Adipocyte (in vitro differentiated cells): ENCODE measurements around the gene HOOK2.
"Not testable (repeated sequence)": the region's sequence is repeated elsewhere in the genome, so short reads cannot be mapped to it uniquely, and the experiment has no call there.

ENCODE experiments used
- DNase-seq: peaks from one replicate; pipeline ENCODE4 v3.0.0-alpha.2; 2015; ENCODE audit warnings: low read depth
- H3K27me3 ChIP-seq: replicated peaks from 2 replicates; pipeline ENCODE4 v1.7.0; 2013; ENCODE audit warnings: mild to moderate bottlenecking, low read length, moderate library complexity; ENCODE audit not compliant: control insufficient read depth, insufficient read depth
- H3K36me3 ChIP-seq: 2 replicates; pipeline ENCODE4 v1.7.0; 2013; ENCODE audit warnings: low read length, mild to moderate bottlenecking, moderate library complexity; ENCODE audit not compliant: control insufficient read depth, insufficient read depth, severe bottlenecking
- H3K4me1 ChIP-seq: 2 replicates; pipeline ENCODE4 v1.7.0; 2013; ENCODE audit warnings: mild to moderate bottlenecking, low read length, moderate library complexity; ENCODE audit not compliant: control insufficient read depth, insufficient read depth
- H3K4me3 ChIP-seq: 2 replicates; pipeline ENCODE4 v1.7.0; 2013; ENCODE audit warnings: mild to moderate bottlenecking, low read length, moderate library complexity
- H3K9ac ChIP-seq: 2 replicates; pipeline ENCODE4 v1.7.0; 2013; ENCODE audit warnings: mild to moderate bottlenecking, low read length, moderate library complexity
- H3K9me3 ChIP-seq: 2 replicates; pipeline ENCODE4 v1.7.0; 2013; ENCODE audit warnings: mild to moderate bottlenecking, low read length, moderate library complexity; ENCODE audit not compliant: control insufficient read depth

The HOOK2 gene

GRCh38 chr19:12774588-12775555 is at the start of gene HOOK2:
Gene HOOK2, minus strand, starts transcription at chr19:12775552. Its CDS starts 103 bp downstream, at chr19:12775449.
- Histone ChIP-seq H3K9ac (peak within 1 kb of the TSS; percentile 92), H3K9me3 (no peaks in the 10 kb centered on the region), H3K4me1 (peaks cover 59% of the 10 kb centered on the region), H3K36me3 (peaks cover 8% of the 10 kb centered on the region), H3K27me3 (no peaks in the 10 kb centered on the region), H3K4me3 (peak within 1 kb of the TSS; percentile 90)
- no peak for DNase-seq

GRCh38 chr19:12821761-12822160 is 46.4 kb upstream of the HOOK2 start:
- H3K36me3 ChIP-seq: no peaks in the 10 kb centered on the region
- H3K4me3 ChIP-seq: no peak overlapping the region
- no peaks in the 10 kb centered on the region for H3K9me3 ChIP-seq
- H3K27me3 ChIP-seq: peaks cover 3% of the 10 kb centered on the region
- DNase-seq: no peak
- H3K9ac ChIP-seq: no peak overlapping the region
- H3K4me1 ChIP-seq: no peaks in the 10 kb centered on the region

DNA sequence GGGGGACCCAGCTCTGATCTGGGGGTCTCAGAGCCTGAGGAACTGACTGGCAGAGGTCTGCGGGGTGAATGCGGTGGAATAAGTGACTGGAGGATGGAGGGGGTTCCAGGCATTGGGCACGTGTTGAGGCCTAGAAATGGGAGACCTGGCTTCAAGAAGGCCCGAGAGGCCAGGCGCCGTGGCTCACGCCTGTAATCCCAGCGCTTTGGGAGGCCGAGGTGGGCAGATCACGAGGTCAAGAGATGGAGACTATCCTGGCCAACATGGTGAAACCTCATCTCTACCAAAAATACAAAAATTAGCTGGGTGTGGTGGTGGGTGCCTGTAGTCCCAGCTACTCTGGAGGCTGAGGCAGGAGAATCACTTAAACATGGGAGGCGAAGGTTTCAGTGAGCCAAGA is 42.5 kb upstream of the HOOK2 start:
- not testable (repeated sequence) for H3K4me3 ChIP-seq, H3K36me3 ChIP-seq, H3K9me3 ChIP-seq, H3K9ac ChIP-seq, H3K27me3 ChIP-seq, H3K4me1 ChIP-seq, DNase-seq

GRCh38 chr19:12817188-12817587 is 41.8 kb upstream of the HOOK2 start:
- not testable (repeated sequence) for H3K36me3 ChIP-seq, H3K4me3 ChIP-seq

DNA sequence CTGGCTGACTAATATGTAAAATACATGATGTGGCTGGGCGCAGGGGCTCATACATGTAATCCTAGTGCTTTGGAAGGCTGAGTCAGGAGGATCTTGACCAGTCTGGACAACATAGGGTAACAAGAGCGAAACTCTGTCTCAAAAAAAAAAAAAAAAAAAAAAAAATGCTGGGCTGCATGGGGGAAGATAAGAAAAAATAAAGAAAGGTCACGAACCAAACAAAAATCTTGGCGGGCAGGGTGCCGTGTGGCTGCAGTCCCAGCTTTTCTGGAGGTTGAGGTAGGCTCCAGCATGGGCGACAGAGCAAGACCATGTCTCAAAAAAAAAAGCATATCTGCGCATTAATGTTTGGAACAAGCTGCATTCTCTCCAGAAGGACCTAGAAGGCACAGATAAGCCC is 39.7 kb upstream of the HOOK2 start:
- no peaks in the 10 kb centered on the region for H3K36me3 ChIP-seq
- no peak overlapping the region for H3K9ac ChIP-seq
- H3K4me1 ChIP-seq: no peaks in the 10 kb centered on the region
- H3K4me3 ChIP-seq: no peak overlapping the region
- no peaks in the 10 kb centered on the region for H3K27me3 ChIP-seq
- no peaks in the 10 kb centered on the region for H3K9me3 ChIP-seq
- DNase-seq: no peak

More at GRCh38 chr19:12817188-12817587, 41.8 kb upstream of the HOOK2 start:
- DNase-seq, H3K9ac ChIP-seq, H3K4me1 ChIP-seq, H3K27me3 ChIP-seq, H3K9me3 ChIP-seq: not testable (repeated sequence)

DNA sequence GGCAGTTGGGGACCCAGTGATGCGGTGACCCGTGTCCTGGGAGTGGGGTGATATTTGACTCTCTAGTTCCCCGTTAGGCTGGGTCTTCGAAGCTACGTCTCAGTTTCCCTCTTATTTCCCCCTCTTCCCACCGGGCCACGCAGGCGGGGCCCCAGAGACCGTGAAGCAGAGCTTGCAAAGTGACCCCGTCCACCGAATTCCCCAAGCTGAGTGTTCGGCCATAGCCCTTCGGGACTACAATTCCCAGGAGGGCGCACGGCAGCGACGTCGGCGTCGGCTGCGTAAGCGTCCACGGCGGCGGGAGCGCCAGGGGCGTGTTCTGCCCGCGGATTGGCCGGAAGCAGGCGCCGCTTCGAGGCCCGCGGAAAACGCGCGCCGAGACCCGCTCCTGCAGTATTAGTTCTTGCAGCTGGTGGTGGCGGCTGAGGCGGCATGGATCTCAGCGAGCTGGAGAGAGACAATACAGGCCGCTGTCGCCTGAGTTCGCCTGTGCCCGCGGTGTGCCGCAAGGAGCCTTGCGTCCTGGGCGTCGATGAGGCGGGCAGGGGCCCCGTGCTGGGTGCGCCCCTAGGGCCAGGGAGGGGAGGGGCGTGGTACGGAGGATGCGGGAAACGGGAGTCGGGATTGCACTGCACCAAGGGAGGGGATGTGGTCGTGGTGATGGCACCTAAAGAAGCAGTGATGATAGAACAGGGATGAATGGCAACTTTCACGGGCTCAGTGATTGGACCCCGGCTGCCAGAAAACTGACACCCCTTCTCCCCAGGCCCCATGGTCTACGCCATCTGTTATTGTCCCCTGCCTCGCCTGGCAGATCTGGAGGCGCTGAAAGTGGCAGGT is 31.1 kb upstream of the HOOK2 start, which contains the start of gene RNASEH2A:
TSS of gene RNASEH2A (plus strand) at position 343 of the 840 bp plus-strand sequence. CDS start at position 433, 90 bp downstream.
- Histone ChIP-seq H3K4me3 (peak within 1 kb of the TSS; percentile 85), H3K9ac (peak within 1 kb of the TSS; percentile 82), H3K36me3 (no peaks in the 10 kb centered on the region), H3K27me3 (no peaks in the 10 kb centered on the region), H3K9me3 (no peaks in the 10 kb centered on the region), H3K4me1 (peaks cover 20% of the 10 kb centered on the region)
- peak; percentile 95 for DNase-seq

DNA sequence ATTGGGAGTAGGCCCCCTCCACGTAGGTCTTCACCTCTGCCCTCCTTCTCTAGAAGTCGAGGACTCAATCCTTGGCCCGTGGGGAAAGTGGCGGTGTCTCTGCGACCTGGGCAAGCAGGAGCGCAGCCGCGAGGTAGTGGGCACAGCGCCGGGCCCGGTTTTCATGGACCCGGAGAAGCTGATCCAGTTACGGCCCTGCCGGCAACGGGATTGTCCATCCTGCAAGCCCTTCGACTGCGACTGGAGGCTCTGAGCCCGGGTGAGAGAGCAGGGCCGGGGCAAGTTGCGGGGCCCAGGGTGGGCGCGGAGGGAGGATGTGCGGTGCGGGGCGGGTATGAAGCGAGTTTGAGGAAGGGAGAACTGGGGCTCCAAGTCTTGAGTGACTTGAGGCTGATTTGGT is 28.7 kb upstream of the HOOK2 start:
- Histone ChIP-seq H3K4me1 (peaks cover 33% of the 10 kb centered on the region), H3K36me3 (peaks cover 14% of the 10 kb centered on the region), H3K27me3 (no peaks in the 10 kb centered on the region), H3K4me3 (no peak overlapping the region), H3K9me3 (no peaks in the 10 kb centered on the region), H3K9ac (no peak overlapping the region)
- no peak for DNase-seq

- Histone ChIP-seq H3K27me3 (no peaks in the 10 kb centered on the region), H3K4me1 (peaks cover 33% of the 10 kb centered on the region), H3K4me3 (peak overlapping the region; percentile 89), H3K9me3 (no peaks in the 10 kb centered on the region), H3K9ac (peak overlapping the region; percentile 94), H3K36me3 (peaks cover 16% of the 10 kb centered on the region)
- peak; percentile 43 for DNase-seq
These were observed 27.1 kb upstream of the HOOK2 start for GRCh38 chr19:12802267-12803106.

DNA sequence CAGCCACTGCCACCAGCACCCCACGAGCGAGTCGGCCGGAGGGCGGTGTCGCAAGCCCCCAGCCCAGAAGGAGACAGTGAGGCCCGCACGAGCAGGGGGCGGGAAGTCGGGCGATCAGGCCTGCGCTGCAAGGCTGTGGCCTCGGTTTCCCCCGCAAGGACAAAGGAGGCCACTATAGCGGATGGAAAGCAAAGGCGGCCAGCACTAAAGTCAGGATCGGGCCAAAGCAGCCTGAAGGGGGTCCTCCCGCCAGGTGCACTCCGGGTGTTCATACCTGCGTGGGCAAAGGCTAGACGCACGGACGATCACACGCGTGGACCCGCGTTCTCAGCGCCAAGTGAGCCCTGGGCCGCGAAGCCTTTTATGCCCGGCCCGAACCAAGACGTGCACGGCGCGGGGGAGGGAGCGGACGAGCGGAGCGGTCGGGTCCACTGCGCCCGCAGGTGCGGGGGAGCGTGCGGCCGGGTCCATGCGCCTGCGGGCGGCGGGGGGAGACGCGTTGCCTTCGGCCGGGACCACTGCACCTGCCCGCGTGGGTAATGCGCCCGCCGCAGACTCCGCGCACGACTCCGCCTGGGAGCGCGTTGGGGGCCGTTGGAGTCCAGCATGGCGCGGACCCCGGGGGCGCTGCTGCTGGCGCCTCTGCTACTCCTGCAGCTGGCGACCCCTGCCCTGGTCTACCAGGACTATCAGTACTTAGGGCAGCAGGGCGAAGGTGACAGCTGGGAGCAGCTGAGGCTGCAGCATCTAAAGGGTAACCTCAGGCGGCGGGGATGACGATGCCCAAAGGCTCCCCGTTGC is 26.3 kb upstream of the HOOK2 start, which contains the start of the genes PRDX2 and THSD8:
TSS of gene PRDX2 (minus strand) at position 335 of the 801 bp plus-strand sequence. CDS start 539 bp downstream, outside the sequence.
TSS of gene THSD8 (plus strand) at position 604 of the 801 bp plus-strand sequence. CDS start at position 607, 3 bp downstream.
- peaks cover 16% of the 10 kb centered on the region for H3K36me3 ChIP-seq
- no peaks in the 10 kb centered on the region for H3K27me3 ChIP-seq
- H3K9ac ChIP-seq: peak within 1 kb of the TSS; percentile 94
- H3K9me3 ChIP-seq: no peaks in the 10 kb centered on the region
- peak within 1 kb of the TSS; percentile 89 for H3K4me3 ChIP-seq
- peak; percentile 88 for DNase-seq
- peaks cover 27% of the 10 kb centered on the region for H3K4me1 ChIP-seq
